Ishikawa (cell line): Measurements from ENCODE around the gene NOTO.

Experiments used
- CEBPB ChIP-seq: IDR thresholded peaks from 2 replicates; pipeline ENCODE4 v1.6.1; 2012
- CREB1 ChIP-seq: IDR thresholded peaks from 2 replicates; pipeline ENCODE4 v1.6.1; 2012; ENCODE audit warnings: low read depth
- EGR1 ChIP-seq: IDR thresholded peaks from 2 replicates; pipeline ENCODE4 v1.6.1; 2012
- EP300 ChIP-seq: IDR thresholded peaks from 2 replicates; pipeline ENCODE4 v1.6.1; 2012; ENCODE audit warnings: borderline replicate concordance
- FOXM1 ChIP-seq: IDR thresholded peaks from 2 replicates; pipeline ENCODE4 v1.6.1; 2012; ENCODE audit warnings: low read depth, borderline replicate concordance
- MAX ChIP-seq: IDR thresholded peaks from 2 replicates; pipeline ENCODE4 v1.6.1; 2012
- NFIC ChIP-seq: IDR thresholded peaks from 2 replicates; pipeline ENCODE4 v1.6.1; 2012
- RAD21 ChIP-seq: IDR thresholded peaks from 2 replicates; pipeline ENCODE4 v1.6.1; 2012; ENCODE audit warnings: low read depth
- TAF1 ChIP-seq: IDR thresholded peaks from 2 replicates; pipeline ENCODE4 v1.6.1; 2012; ENCODE audit warnings: low read depth, mild to moderate bottlenecking
- TCF12 ChIP-seq: IDR thresholded peaks from 2 replicates; pipeline ENCODE4 v1.6.1; 2012; ENCODE audit warnings: low read depth
- TEAD4 ChIP-seq: IDR thresholded peaks from 2 replicates; pipeline ENCODE4 v1.6.1; 2012
- USF1 ChIP-seq: IDR thresholded peaks from 2 replicates; pipeline ENCODE4 v1.6.1; 2012
- YY1 ChIP-seq: IDR thresholded peaks from 2 replicates; pipeline ENCODE4 v1.6.1; 2012; ENCODE audit warnings: low read depth
- ZBTB7A ChIP-seq: IDR thresholded peaks from 2 replicates; pipeline ENCODE4 v1.6.1; 2012; ENCODE audit warnings: low read depth
- TF ChIP-seq, protein P1 (sequence below): IDR thresholded peaks from 2 replicates; pipeline ENCODE4 v1.6.1; 2012; ENCODE audit warnings: low read depth, mild to moderate bottlenecking

Gene NOTO

DNA sequence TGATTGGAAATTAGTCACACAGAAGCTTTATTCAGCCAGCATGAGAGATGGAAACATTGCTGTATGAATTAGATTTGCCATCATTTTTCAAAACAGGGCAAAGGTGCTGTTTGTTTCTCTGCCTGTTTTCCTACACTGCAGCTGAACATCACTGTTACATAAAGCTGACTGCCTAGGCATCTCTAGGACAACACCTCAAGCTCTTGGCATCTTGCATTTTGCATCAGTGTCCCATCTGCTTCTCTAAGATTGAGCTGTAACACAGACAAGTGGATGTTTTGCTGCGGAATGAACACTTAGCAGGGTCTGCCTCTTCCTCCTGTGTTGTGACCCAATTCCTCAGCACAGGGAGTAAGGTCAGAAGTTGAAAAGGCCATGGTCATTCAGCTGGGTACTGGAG lies 36.6 kb downstream of the NOTO start:
- TF ChIP-seq YY1 (no peak), NFIC (no peak), TCF12 (no peak), ZBTB7A (no peak), TAF1 (no peak), EP300 (no peak), EGR1 (no peak), CREB1 (no peak), FOXM1 (no peak), RAD21 (no peak), TEAD4 (no peak), CEBPB (no peak), USF1 (no peak), MAX (no peak)
- TF ChIP-seq, protein P1, sequence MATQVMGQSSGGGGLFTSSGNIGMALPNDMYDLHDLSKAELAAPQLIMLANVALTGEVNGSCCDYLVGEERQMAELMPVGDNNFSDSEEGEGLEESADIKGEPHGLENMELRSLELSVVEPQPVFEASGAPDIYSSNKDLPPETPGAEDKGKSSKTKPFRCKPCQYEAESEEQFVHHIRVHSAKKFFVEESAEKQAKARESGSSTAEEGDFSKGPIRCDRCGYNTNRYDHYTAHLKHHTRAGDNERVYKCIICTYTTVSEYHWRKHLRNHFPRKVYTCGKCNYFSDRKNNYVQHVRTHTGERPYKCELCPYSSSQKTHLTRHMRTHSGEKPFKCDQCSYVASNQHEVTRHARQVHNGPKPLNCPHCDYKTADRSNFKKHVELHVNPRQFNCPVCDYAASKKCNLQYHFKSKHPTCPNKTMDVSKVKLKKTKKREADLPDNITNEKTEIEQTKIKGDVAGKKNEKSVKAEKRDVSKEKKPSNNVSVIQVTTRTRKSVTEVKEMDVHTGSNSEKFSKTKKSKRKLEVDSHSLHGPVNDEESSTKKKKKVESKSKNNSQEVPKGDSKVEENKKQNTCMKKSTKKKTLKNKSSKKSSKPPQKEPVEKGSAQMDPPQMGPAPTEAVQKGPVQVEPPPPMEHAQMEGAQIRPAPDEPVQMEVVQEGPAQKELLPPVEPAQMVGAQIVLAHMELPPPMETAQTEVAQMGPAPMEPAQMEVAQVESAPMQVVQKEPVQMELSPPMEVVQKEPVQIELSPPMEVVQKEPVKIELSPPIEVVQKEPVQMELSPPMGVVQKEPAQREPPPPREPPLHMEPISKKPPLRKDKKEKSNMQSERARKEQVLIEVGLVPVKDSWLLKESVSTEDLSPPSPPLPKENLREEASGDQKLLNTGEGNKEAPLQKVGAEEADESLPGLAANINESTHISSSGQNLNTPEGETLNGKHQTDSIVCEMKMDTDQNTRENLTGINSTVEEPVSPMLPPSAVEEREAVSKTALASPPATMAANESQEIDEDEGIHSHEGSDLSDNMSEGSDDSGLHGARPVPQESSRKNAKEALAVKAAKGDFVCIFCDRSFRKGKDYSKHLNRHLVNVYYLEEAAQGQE = no peak

- no peak for TF ChIP-seq ZBTB7A
- TF ChIP-seq USF1 = no peak
- TF ChIP-seq TCF12 = no peak
- no peak for TF ChIP-seq TAF1
- no peak for TF ChIP-seq RAD21
- TF ChIP-seq CREB1 = no peak
- no peak for TF ChIP-seq YY1
- TF ChIP-seq, protein P1 = no peak
- TF ChIP-seq FOXM1 = no peak
- TF ChIP-seq CEBPB = no peak
- no peak for TF ChIP-seq TEAD4
Measured at GRCh38 chr2:73239776-73240175, 37.4 kb downstream of the NOTO start.

- no peak for TF ChIP-seq RAD21
- no peak for TF ChIP-seq TCF12
- no peak for TF ChIP-seq CEBPB
- TF ChIP-seq, protein P1 = no peak
- no peak for TF ChIP-seq TEAD4
- TF ChIP-seq EGR1 = no peak
- TF ChIP-seq YY1 = no peak
- TF ChIP-seq MAX = no peak
- no peak for TF ChIP-seq CREB1
- no peak for TF ChIP-seq USF1
- TF ChIP-seq ZBTB7A = no peak
- TF ChIP-seq NFIC = no peak
- no peak for TF ChIP-seq TAF1
- TF ChIP-seq EP300 = no peak
- TF ChIP-seq FOXM1 = no peak
Measured at GRCh38 chr2:73243884-73244570, 41.7 kb downstream of the NOTO start.

DNA sequence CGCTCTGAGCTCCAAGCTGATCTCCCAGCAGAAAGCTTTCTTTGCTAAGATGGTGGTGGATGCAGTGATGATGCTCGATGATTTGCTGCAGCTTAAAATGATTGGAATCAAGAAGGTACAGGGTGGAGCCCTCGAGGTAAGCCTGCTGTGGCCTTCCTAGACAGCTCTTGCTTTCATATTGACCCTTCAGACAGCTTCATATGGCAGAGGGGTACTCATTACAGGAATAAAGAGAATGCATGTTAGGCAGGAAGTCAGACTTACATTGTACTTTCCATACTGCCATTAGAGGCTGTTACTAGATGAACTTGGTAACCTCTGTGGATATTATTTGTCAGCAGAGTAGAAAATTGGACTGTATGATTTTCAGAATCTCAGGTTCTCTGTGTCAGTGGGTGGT lies 42.2 kb downstream of the NOTO start:
- TF ChIP-seq TEAD4 (no peak), TAF1 (no peak), FOXM1 (no peak), TCF12 (no peak), CREB1 (no peak), MAX (no peak), EGR1 (no peak)
- TF ChIP-seq, protein P1 = no peak
